Stimulated activated CD4-positive, alpha-beta T cell treated with anti-CD3 and anti-CD28 coated beads, Interleukin-4, amount 100 ng/mL, for 48 hours (primary cell): Measurements from ENCODE around the gene SUGP2.
A peak's percentile ranks its signal among the peaks of the same experiment; 100 is the strongest.
"Not testable (repeated sequence)": the region's sequence is repeated elsewhere in the genome, so short reads cannot be mapped to it uniquely, and the experiment has no call there.

Source experiments
- DNase-seq, 2 donors: peaks; one replicate each; pipeline ENCODE4 v3.0.0-alpha.2; 2020; ENCODE audit warnings: low read depth in 2 of 2

Gene SUGP2

GRCh38 chr19:19032420-19033175 lies 719 bp downstream of the SUGP2 start:
- peak; percentile 81 to 84 for DNase-seq

GRCh38 chr19:19031891-19032290 lies 1.4 kb downstream of the SUGP2 start:
- no peak for DNase-seq

DNA sequence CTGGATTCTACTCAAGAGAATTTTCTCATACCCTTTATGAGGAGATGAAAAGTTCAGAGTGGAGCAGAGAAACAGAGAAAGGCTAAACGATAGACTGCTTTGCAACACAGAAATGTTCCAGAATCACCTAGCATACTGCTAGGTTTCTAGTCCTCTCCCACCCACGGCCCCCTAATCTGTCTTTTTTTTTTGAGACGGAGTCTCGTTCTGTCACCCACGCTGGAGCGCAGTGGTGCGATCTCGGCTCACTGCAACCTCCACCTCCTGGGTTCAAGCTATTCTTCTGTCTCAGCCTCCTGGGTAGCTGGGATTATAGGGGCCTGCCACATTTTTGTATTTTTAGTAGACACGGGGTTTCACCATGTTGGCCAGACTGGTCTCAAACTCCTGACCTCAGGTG lies 4.8 kb downstream of the SUGP2 start:
- no peak for DNase-seq

DNA sequence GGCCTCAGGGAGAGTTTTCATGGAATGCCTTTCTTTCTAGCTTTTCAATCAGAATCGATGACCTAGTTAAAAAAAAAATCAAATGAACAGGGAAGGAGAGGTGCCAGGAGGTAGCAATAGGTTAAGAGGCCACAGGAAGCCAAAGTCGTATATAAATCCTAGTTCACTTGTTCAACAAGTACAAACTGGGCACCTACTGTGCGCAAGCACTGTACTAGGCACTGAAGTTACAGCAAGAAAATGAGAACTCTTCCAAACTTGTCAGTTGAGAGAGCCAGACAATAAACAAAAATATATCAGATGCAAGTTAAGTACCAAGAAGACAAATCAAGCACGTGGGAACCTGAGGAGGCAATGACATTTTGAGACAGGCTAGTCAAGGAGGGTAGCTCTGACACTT lies 6.1 kb downstream of the SUGP2 start:
- DNase-seq, result no peak

DNA sequence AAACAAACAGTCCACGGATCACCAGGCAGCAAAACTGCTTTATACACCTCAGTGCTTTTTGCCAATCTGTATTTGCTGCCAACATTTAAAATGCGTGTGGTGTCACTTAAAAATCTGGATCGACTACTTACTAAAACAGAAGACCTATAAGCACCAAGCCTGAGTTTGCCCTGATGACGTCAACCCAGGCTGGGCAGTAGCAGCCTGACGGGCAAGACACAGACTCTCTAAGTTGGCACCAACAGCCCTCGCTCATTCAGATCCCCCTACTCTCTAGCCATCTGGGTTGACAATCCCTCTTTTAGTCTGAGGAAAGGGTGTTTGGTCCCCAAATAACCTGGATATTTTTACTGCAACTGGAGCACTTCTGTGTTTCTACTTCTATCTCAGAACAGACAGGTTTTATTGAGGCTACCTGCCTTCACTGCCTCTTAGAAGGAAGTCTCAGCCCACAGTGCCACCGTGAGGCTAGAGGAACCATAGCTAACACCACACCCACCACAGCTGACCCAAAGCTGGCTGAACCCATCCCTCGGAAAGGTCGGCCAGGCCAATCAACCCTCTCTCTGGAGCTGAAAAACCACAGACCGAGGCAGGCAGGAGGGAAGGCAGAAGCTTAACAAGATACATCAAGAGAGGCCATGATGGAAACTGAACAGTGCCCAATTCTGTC lies 6.9 kb downstream of the SUGP2 start:
- no peak for DNase-seq

DNA sequence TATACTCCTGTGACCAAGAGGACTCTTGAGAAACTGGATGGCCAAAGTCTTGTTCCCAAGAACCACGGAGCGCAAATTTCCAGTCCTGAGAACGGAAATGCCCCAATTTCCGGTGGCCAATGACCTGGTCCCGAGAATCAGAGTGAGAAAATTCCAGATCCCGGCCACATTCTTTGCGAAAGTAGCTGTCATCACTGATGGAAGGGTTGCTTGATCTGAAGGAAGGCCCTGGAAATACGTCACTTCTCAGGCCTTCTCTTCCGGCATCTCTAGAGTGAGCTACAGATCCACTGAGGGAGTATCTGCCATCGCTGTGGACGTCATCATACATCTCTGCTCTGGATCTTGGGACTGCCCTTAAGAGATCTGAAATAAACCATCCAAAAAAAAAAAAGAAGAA lies 7.5 kb downstream of the SUGP2 start:
- DNase-seq, result no peak

GRCh38 chr19:19023376-19023775 lies 9.9 kb downstream of the SUGP2 start:
- DNase-seq, result not testable (repeated sequence)

- DNase-seq, result no peak
These were observed 10.8 kb downstream of the SUGP2 start for GRCh38 chr19:19022380-19022961.

GRCh38 chr19:19021115-19021514 lies 12.2 kb downstream of the SUGP2 start:
- DNase-seq, result no peak

DNA sequence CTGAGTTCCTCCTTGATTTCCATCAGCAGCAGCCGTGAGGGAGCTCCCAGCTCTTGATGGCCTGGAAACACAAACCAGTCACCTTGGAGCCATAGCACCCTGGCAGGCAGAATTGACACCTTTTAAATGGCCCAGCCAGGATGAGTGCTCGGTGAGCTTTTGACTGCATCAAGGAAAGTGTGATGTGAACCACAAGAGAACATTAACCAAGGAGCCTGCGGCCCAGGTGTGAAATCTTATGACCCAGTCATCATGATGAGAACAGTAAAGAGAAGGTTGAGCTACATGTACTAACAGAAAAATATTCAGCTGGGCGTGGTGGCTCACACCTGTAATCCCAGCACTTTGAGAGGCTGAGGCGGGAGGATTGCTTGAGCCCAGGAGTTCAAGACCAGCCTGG lies 22.8 kb downstream of the SUGP2 start:
- no peak for DNase-seq

- no peak for DNase-seq
These were observed 23.4 kb downstream of the SUGP2 start for GRCh38 chr19:19009951-19010350.

GRCh38 chr19:19006213-19006612 lies 27.1 kb downstream of the SUGP2 start:
- no peak for DNase-seq

DNA sequence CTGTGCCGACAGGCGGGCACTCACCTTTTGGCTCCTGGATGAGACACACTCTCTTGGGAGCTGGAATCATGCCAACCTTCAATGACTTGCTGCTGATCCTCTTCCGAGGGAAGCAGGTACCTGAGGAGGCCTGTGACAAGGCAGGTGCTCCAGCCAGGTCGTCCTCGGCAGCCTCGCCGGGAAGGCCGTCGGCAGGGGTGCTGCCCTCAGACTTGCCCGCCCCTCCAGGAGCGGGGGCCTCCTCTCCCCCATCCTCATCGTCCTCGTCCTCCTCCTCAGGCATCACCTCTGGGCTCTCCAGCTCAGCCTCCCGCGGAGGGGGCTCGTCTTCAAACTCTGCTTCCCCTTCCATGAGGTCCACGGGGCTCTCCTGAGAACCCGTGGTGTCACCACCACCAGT lies 29.2 kb downstream of the SUGP2 start:
- DNase-seq, result no peak

DNA sequence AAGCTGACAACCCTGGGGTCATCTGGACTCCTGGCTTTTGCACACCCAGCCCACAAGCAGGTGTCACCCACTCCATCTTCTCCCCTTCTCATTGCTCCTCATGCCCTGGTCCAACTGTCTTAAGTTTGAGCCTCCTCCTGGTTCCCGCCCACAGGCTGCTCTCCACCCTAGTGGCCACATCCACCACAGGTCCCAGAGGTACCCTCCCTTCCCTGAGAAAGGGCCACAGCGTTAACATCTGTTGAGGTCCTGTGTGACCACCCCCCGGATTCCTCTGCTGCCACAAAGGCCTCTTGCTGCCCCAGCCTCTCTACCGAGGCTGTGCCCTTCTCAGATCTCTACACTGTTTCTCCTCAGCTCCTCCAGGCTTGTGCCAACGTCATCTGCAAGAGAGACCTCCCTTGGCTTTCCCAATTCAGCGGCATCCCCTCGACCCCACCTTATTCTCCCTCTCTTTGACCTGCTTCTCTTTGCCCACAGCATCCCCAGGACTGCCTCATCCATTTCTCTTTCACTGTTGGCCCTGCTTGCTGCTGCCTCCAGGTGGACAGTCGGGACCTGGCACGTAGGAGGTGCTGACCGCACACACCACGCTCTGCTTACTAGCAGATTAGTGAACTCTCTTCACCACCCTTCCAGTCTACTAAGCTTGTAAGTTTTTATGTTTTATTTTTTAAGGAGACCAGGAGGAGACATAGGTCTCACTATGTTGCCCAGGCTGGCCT lies 33.3 kb downstream of the SUGP2 start:
- no peak for DNase-seq

DNA sequence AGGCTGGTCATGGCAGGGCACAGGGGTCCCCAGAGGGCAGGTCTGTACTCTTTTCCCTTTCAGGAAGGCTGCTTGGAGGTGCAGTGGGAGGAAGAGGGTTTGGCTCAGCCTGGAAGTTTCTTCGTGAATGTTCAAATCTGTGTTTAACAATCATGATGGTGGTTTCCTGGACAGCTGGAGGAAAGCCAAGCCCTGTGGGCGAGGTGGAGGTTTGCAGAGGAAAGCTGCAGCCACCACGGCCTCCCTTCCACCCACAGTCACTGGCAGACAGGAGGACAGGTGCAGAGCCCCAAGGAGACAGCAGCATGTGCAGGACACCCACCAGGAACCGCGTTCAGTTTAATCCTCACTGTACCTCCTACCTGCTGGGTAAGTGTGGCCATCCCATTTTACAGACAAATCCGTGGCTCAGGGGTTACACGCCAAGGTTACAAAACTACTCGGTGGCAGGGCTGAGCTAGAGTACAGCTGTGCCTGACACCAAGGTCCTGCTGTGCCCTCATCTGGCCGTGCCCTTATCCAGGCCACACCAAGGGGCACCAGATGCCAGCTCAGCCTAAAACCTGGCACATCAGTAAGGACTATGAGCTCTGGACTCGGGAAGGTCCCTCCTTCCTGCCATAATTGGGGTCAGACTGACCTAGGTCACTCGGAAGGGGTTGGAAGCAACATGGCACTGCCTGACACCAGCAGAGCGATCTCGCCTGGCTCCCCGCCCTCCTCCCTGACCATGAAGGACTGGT lies 34.1 kb downstream of the SUGP2 start:
- no peak for DNase-seq

DNA sequence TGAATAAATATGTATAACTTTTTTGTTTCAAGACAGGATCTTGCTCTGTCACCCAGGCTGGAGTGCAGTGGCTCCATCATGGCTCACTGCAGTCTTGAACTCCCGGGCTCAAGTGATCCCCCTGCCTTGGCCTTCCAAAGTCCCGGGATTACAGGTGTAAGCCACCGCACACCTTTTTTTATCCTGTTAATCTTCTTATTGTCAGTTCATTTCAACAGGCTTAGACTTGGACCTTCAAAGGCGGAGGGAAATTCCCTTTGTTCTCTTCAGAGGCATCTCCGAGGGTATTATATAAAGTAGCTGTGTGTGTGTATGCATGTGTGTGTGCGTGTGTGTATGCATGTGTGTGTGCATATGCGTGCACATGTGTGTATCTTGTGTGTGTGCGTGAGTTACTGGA lies 35.0 kb downstream of the SUGP2 start:
- DNase-seq, result no peak

- DNase-seq, result no peak
These were observed 36.4 kb downstream of the SUGP2 start for GRCh38 chr19:18996796-18997394.

DNA sequence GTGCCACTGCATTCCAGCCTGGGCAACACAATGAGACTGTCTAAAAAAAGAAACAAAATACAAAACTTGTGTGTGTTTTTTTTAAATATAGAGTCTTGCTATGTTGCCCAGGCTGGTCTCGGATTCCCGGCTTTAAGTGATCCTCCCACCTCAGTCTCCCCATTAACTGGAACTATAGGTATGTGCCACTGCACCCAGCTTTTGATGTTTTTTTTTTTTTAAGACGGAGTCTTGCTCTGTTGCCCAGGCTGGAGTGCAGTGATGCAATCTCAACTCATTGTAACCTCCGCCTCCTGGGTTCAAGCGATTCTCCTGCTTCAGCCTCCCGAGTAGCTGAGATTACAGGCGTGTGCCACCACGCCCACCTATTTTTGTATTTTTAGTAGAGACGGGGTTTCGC lies 37.0 kb downstream of the SUGP2 start:
- DNase-seq, result no peak

DNA sequence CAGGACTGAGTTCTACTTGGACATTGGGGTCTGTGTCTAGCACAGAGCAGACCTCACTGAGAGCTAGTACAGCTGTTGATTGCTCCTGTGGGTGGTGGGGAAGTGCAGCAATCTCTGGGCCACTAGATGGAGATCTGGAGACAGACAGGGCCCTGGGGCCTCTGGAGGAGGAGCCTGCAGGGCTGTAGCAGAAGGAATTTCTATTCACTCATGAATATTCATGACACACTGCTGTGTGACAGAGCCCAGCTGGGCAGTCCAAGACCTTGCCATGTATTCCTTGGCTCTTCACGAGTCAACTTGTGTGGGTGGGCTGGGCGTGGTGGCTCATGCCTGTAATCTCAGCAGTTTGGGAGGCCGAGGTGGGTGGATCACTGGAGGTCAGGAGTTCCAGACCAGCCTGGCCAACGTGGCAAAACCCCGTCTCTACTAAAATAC lies 37.5 kb downstream of the SUGP2 start:
- DNase-seq, result peak in 1 of 2 donors; percentile 7

DNA sequence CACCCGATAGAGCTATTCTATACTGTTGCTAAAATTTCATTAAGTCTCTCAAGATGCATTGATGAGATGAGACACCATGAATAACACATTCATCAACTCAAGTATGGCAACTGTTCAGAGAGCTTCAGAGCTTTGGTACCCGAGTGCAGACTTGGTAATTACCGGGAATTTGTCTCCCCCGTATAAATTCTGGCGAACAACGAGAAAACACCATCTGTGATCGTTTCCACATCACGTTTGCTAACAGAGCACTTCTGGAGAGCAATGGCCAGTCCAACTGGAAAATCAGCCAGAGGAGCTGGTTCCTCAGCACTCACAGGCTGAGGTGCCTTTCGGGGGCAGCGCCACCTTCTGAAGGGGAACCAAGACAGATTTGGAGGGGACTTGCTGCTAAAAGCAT lies 40.2 kb downstream of the SUGP2 start:
- DNase-seq, result no peak

DNA sequence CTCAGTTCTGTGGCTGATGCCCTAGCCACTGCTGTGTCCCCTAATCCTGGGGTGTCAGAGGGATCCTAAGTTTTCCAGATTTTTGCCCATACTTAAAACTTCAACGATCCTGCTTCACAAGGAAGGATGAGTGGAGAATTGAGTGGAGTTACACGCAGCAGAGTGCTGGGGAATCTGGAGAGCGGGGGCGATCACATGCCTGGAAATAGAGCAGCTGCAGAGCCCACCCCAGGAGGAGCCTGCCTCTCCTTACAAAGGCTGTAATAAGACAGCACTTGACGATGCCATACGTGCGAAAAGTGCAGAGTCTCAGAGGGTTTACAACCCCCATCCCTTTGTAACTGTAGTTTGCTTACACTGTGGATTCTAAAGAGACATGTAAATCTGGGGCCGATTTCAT lies 40.6 kb downstream of the SUGP2 start:
- no peak for DNase-seq
